B cell (primary cell): Measurements from ENCODE around the gene PSME1.

ENCODE experiments used
- EZH2 ChIP-seq: IDR thresholded peaks from 2 replicates; pipeline ENCODE4 v1.6.1; 2012; ENCODE audit warnings: borderline replicate concordance, low read depth, mild to moderate bottlenecking, moderate library complexity, low read length; ENCODE audit not compliant: insufficient read depth, poor library complexity, severe bottlenecking
- TF ChIP-seq, protein P1 (sequence below): fragments of 200-600 bp; IDR thresholded peaks from one replicate; pipeline ENCODE4 v1.8.0; 2022; ENCODE audit warnings: antibody characterized with exemption, mild to moderate bottlenecking

DNA sequence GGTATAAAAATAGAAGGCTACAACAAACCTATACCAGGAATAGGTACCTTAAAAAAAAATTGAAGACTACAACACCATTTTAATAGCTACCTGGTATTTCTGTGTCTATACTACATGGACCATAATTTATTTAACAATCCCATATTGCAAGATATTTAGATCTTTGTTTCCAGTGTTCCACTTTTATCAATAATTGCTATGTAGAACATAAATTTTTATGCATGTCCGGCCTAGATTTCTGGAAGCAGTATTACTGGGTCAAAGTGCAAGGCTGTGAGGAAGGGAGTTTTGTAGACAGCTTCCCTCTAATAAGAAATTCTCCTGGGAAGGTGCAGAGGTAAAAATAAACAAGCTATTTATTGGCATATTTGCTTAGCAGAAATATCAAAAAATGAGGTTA lies 25.5 kb upstream of the PSME1 start:
- TF ChIP-seq, protein P1, sequence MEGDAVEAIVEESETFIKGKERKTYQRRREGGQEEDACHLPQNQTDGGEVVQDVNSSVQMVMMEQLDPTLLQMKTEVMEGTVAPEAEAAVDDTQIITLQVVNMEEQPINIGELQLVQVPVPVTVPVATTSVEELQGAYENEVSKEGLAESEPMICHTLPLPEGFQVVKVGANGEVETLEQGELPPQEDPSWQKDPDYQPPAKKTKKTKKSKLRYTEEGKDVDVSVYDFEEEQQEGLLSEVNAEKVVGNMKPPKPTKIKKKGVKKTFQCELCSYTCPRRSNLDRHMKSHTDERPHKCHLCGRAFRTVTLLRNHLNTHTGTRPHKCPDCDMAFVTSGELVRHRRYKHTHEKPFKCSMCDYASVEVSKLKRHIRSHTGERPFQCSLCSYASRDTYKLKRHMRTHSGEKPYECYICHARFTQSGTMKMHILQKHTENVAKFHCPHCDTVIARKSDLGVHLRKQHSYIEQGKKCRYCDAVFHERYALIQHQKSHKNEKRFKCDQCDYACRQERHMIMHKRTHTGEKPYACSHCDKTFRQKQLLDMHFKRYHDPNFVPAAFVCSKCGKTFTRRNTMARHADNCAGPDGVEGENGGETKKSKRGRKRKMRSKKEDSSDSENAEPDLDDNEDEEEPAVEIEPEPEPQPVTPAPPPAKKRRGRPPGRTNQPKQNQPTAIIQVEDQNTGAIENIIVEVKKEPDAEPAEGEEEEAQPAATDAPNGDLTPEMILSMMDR, result no peak
- TF ChIP-seq EZH2, result no peak
